DMS114 treated with DMSO at 0.1 percent for 48 hours (cell line): ENCODE results near the gene DNAI2.

ENCODE experiments used
- DNase-seq: peaks from one replicate; lab custom pipeline; 2025; ENCODE audit not compliant: unreplicated experiment; lab: John Stamatoyannopoulos, UW

DNAI2 gene

DNA sequence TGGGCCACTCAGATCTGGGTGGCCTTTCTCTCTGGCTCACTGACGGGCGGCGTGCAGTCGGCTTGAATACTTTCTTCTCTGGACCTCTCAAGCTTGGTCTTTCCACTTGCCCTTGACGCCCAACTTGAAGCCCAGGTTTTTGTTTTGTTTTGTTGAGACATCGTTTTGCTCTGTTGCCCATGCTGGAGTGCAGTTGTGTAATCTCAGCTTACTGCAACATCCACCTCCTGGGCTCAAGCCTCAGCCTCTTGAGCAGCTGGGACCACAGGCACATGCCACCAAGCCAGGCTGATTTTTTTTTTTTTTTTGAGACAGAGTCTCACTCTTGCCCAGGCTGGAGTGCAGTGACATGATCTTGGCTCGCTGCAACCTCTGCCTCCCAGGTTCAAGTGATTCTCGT, 29.3 kb downstream of the DNAI2 start:
- DNase-seq: no peak

DNA sequence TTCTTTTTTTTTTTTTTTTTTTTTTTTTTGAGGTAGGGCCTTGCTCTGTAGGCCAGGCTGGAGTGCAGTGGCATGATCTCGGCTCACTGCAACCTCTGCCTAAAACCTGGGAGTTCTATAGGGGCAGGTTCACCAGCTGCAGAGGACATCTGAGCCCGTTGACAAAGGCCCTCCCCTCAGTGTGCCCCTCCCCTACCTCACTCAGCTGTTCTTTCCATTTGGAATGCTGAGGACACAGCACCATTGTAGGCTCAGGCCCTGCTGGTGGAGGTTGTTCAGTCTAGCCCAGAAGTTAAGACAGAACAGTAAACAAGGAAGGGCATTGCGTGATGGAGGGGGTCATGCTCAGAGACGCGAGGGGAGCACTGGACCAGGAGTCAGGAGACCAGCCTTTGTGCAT, 30.1 kb downstream of the DNAI2 start:
- DNase-seq: no peak

DNA sequence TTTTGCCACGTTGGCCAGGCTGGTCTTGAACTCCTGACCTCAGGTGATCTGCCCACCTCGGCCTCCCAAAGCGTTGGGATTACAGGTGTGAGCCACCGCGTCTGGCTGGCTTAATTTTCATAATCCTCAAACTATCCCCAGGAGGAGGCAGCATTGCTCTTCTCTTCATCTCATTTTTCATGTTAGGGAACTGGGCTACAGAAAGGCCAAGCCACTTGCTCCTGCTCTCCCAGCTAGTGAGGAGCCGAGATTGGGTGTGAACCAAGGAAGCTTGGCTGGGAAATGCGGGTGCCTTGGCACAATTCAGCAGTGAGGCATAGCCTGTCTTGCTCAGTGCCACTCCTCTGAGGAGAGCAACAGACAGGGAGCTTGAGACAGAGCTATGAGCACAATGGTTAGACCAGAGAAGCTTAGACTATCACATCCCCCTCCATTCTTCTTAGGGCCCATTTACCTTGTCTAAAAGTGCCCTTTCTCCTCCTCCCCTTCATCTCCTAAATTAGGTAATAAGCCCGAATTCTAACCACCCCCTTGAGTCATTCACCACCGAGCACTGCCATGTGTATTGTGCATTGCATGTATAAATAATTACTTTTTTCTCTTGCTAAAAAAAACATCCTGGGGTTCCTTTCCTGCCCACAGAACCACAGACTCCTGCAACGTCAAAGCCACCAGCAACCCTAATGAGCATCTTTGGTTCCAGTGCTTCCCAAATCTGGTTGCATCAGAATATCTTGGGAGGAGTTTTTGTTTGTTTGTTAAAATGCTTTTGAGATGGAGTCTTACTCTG, 32.0 kb downstream of the DNAI2 start:
- no peak for DNase-seq

DNA sequence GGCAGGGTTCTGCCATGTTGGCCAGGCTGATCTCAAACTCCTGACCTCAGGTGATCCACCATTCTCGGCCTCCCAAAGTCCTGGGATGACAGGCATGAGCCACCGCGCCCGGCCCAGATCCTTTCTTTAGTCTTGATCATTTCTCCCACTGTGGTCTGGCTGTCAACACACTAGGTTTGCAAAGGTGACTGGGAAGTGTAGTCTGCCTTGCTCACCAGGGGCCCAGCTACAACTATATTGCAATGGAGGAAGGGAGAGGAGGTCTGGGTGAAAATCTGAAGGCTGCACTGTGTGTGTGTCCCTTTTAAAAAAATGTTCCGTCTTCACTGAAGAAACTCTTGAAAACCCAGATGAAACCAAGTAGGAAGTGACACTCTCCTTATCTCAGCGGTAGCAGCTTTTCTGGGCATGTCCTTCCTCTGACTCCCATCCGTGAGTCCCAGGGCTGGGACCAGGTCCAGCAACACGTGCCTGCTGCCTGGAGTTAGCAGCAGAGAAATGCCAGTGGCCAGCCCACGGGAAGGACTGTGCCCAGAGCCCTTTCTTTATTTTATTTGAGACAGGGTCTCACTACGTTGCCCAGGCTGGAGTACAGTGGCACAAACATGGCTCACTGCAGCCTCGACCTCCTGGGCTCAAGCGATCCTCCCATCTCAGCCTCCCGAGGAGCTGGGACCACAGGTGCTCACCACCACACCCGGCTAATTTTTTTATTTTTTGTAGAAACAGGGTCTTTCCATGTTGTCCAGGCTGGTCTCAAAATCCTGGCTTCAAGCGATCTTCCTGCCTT, 34.1 kb downstream of the DNAI2 start:
- DNase-seq: no peak

DNA sequence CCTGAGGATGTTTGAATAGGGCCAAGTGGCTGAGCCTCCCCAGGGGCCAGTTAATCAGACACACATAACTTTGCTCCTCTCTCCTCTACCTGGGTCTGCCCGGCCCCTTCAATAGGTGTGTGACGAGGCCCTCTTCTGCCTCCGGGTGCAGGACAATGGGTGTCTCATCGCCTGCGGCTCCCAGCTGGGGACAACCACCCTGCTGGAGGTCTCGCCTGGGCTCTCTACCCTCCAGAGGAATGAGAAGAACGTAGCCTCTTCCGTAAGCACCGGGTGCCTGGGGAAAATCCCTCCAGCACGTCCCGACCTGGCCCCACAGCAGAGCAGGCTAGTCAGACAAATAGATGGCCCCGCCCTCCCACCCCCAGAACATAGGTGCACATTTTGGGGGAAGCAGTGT, 35.9 kb downstream of the DNAI2 start:
- DNase-seq: no peak

DNA sequence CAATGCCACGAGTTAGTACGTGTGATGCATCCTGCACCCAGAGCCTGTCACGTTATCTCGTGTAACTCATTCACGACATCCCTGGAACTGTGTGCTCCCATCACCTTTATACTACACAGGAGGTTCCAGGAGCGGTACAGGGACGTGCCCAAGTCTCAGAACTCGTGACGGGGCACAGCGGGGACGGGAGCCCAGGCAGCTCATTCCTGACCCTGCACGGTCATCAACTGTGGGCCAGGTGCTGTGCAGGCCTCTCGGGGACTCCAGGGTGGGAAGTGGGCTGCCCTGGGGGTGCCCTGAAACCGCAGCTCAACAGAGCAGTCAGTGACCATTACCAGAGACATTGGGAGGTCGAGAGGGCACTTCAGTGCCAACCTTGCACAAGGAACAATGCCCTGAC, 40.8 kb downstream of the DNAI2 start:
- no peak for DNase-seq

DNA sequence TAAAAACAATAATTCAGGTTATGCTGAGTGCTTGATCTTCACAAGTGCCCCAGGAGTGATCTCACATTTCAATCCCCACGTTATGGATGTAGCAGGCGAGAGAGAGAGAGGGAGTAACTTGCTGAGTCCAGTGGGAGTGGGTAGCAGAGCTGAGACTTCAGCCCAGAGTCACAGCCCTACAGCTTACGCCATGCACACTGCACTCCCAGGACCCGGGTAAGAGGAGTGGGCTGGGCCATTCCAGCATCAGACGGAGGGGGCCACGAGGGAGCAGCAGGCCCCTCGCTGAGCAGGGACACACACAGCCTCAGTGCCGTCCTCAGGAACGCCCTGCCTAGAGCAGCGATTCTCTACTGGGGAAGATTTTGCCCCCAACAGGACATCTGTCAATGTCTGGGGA, 42.2 kb downstream of the DNAI2 start:
- DNase-seq: no peak

DNA sequence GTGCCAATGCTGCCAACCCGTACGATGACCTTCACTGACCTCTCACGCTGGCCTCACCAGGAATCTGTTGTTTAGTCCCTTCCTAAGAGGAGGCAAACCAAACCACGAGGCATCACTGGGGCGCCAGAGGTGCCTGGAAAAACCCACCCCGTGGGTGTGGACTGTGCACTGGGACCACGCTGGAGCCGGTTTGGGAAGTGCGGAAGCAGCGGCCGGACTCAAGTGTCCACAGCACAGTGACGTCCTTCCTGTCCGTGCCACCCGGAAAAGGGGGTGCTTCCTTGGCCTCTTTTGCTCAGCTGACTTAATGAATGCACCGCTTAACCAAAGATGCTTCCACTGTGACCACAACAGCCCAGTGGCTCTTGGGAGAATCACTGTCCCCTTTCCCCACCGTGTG, 43.0 kb downstream of the DNAI2 start:
- no peak for DNase-seq

DNA sequence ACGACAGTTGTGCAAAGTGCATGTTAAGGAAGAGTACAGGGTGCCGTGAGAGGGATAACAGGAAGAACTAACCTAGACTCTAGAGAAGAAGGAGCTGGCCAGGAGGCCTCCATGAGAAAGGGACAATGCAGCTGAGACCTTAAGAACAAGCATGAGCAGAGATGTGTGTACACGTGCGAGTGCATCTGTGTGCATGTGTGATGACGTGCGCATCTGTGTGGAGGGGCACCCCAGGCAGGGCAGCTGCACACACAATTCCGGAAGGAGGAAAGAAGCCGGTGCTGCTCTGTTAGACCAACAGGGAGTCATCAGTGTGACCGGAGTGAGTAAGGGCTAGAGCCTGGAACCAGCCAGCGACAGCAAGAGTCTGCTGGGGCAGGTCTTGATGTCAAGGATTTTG, 44.4 kb downstream of the DNAI2 start:
- DNase-seq: no peak

DNA sequence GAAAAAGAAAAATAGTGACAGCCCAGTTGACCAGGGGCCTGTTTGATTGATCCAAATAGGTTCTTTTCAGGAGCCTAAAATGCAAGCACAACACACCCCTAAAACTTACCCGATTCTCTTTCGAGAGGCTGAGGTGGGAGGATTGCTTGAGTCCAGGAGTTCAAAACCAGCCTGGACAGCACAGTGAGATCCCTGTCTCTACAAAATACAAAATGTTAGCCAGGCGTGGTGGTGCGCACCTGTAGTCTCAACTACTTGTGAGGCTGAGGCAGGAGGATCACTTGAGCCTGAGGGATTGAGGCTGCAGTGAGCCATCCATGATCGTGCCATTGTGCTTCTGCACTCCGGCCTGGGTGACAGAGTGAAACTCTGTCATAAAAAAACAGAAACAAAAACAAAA, 50.5 kb downstream of the DNAI2 start:
- DNase-seq: no peak

DNA sequence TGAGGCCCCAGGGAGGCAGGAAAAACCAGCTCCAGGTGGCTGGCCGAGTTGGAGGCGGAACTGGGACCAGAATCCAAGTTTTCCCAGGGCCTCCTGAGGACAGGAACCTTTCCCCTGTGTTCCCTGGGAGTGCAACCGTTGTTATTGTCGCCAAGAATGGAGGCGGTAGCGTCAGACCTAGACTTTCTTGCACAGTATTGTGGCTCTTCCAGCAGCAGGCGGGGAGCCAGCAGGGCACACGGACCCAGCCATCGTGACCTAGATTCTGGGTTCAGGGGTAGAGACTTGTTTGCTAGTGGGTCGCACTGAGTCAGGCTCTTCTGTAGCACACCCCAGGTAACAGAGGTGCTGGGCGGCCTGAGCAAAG, 51.3 kb downstream of the DNAI2 start:
- DNase-seq: no peak

DNA sequence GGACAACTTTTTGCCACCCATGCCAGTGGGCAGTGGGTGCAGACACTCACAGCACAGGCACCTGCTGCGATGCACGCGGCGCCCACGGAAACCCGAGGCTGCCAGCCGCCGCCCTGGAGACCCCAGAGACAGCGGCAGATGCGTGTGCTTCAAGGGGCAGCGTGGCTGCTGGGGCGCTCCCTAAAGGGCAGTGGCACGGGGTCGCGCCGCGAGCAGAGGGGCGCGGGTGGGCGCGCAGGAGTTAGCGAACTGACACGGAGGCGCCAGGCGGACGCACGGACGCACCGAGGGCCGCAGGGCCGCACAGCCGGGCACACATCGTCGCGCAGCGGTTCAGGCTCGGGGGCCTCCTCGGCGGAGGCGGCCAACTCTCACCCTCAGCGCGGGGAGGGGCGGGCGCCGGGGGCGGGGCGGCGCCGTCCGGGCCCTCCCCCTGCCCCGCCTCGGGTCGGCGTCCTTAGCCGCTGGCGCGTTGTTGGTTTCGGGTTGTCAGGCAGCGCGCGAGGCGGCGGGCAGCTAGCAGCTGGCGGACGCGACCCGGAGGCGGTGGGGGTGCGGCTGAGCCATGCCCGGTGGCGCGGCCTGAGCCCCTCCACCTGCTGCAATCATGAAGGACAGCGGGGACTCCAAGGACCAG, 51.8 kb downstream of the DNAI2 start, which contains the start of gene KIF19:
Gene KIF19, plus strand, starts transcription at position 484 of the 637 bp plus-strand sequence. Its CDS starts 124 bp downstream, at position 608.
- DNase-seq: no peak

DNA sequence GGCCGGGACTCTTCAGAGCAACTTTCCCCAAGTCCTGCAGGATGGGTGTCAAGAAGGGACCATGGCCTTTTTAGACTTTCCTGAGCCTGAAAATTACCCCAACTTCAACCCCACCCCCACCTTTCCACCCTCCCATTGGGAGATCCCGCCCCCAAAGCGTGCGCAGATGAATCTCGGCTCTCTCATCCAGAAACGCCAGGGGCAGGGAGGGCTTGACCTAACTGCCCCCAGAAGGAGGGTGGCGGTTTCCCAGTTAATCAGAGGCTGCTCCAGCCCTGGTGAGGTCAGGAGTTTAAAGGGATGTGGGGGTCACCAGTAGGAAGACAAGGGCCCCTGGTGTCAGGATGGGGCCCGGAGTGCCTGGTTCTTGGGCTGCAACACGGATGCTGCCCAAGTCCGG, 52.5 kb downstream of the DNAI2 start:
- DNase-seq: no peak

DNA sequence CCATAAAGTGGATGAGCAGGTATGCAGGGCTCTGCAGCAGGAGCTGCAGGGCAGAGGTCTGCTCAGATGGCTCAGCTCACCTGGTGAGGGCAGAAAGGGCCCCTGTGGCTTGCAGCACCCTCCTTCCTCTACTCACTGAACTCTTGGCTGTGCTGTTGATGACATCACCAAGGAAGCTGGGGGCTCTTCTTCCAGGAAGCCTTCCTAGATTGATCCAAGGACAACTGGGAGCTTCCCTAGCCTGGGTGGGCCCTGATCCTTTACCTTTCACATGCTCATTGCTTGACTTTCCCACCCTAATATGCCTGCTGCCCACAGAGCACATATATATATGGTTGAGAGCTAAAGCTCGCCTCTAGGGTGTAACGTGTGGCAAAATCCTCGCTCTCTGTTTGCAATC, 54.5 kb downstream of the DNAI2 start:
- DNase-seq: no peak

DNA sequence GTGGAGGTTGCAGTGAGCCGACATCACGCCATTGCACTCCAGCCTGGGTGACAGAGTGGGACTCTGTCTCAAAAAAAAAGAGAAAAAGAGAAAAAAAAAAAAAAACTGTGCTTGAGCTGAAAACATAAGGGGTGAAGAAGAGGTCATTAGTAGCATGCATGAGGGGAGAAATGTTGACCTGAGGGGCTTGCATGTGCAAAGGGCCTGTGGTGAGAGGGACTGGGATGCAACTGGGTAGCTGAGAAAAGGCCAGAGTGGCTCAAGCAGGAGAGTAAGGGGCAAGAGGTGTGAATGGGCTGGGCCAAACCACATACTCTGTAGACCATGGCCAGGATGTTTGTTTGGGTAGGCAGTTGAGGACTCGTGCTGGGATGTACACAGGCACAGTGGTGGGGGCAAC, 55.3 kb downstream of the DNAI2 start:
- no peak for DNase-seq

DNA sequence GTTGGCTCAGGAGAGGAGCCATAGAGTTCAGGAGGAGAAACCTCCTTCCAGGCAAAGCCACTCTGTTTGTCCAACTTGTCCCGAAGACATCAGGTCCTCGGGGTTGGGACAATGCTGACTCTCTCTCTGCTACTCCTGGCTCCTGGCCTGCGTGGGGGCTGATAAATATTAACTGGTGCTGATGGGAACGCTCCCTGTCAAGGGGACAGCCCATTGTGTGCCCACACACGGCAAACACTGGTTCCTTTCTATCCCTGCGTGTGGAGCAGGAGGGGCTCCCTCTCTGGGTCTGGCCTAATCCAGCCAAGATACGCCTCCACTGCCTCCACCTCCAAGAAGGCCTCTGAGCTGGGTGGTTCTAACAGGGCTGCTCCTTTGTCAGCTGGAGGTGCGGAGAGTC, 56.4 kb downstream of the DNAI2 start:
- no peak for DNase-seq

DNA sequence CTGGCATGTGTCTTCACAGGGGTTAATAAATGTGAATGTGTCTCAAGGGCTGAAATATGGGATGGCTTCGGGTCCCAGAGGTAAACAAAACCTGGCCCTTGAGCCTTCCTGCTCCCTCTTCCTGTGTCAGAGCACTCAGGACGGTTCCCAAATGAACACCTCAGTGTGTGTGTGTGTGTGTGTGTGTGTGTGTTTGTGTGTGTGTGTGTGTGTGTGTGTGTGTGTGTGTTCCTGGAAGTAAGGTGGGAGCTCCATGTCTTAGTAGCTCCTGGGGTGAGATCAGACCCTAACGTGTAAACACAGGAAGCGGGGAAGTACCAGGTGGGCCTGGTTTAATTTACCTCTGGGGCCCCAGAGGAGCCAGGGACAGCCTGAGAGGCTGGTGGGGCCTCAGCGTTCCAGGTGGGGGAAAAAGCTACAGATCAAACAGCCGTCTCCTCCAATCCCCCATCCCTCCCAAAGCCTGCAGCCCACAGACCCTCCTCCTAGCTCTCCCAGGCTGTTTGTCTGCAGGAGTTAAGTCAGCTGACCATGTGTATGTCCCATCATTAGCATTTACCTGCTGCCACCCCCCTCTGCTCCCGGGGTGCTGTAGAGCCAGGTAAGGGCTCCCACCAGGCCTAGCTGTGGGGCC, 58.1 kb downstream of the DNAI2 start:
- no peak for DNase-seq

DNA sequence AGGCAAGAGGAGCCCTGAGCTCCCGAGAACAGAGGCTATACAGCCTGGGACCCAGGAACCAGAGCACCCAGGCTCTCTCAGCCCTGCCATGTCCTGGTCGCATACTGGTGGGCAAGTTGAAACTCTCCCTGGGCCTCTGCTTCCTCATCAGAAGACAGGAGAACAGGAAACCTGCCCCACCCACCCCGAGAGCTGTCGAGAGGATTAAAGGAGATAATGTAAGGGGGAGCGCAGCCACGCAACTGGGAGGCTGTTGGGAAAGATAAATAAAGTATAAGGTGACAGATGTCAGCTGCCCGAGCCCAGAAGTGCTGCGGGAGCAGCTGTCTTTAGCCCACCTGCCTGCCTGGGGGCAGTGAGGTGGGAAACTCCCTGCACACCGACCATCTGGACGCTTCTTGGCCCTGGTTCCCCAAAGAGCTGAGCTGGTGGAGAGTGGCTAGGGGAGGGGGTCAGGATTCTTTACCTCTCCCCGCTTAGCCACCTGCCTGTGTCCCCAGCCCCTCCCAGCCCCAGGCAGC, 58.8 kb downstream of the DNAI2 start:
- DNase-seq: no peak

DNA sequence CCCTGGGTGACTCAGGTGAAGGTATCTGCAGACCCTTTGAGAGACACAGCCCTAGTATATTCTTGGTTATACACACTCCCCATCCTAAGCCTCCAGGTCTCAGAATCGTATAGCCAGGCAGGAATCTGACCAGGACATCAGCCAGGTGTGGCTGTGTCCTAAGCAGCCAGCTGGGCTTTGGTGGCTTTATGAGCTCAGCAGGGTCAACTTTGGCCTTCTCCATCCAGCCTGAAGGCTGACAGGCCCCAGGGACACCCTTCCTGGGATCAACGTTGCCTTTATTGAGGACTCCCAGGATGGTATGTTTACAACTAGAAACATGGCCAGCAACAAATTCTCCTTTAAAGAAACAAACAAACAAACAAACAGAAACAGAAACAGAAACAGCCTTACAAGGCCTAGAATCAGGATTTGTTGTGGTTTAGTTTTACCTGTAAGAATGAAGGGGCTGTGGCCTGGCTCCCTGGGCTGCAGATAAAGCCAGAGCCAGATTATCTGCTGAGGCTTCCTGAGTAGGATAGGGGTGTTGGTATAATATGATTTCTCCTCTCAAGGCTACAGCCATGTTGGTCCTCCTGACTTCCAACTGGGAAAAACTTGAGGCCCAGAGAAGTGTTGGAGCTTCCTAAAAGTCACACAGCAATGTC, 60.5 kb downstream of the DNAI2 start:
- no peak for DNase-seq

DNA sequence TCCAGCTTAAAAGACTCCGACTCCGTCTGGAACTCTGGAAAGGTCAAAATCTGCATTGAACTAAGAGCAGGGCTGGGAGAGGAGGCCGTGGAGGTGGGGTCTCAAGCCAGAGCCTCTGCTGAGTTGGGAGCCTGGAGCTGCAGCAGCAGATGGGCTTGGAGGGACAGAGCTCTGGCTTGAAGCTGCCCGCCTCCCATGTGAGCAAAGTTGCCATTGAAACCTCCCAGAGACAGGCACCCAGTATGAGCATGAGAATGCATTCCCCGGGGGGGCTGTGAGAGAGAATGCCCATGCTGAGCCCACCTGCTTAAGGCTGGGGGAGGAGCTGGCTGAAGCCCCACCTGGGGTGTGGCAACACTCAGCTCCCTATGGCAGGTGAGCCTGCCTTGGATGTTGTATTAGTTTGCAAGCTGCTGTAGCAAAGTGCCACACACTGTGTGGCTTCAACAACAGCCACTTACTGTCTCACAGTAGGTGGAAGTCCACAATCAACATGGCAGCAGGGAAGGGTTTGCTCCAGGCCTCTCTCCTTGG, 61.6 kb downstream of the DNAI2 start:
- no peak for DNase-seq

DNA sequence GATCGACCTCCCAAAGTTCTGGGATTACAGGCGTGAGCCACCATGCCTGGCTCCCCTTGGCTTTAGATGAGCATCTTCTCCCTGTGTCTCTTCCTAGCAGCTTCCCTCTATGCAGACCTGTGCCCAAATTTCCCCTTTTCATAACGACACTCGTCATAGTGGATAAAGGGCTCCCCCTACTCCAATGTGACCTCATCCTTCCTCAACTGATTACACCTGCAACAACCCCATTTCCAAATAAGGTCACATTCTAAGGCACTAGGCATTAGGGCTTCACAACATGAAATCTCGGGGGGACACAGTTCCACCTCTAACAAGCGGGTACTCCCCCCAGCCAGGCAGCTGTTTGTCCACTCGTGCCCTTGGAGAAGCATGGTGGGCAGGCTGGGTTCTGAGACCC, 62.3 kb downstream of the DNAI2 start:
- no peak for DNase-seq
